HAP-1 (cell line): ENCODE measurements around the gene STARD7.

Source experiments
- DNase-seq, 2 experiments: peaks; one replicate each; pipeline ENCODE4 v3.0.0-alpha.2; 2016 to 2020; ENCODE audit warnings: low spot score in 2 of 2
- H3K27me3 ChIP-seq: fragments of 250-450 bp; sonication (Bioruptor Pico); 2 replicates; pipeline ENCODE4 v1.5.1; 2020; ENCODE audit warnings: low read depth, mild to moderate bottlenecking, moderate library complexity
- H3K36me3 ChIP-seq: fragments of 250-450 bp; sonication (Bioruptor Pico); replicated peaks from 2 replicates; pipeline ENCODE4 v1.5.1; 2020; ENCODE audit warnings: mild to moderate bottlenecking
- H3K4me1 ChIP-seq: fragments of 250-450 bp; sonication (Bioruptor Pico); 2 replicates; pipeline ENCODE4 v1.5.1; 2020; ENCODE audit warnings: mild to moderate bottlenecking
- H3K4me3 ChIP-seq: fragments of 250-450 bp; sonication (Bioruptor Pico); 2 replicates; pipeline ENCODE4 v1.5.1; 2020; ENCODE audit warnings: mild to moderate bottlenecking, moderate library complexity
- H3K9me3 ChIP-seq: fragments of 250-450 bp; sonication (Bioruptor Pico); 2 replicates; pipeline ENCODE4 v1.5.1; 2020; ENCODE audit warnings: mild to moderate bottlenecking, moderate library complexity
- in situ Hi-C: fragments of 300-500 bp; cut with MboI; formaldehyde crosslinking; loops from 3 replicates; pipeline ENCODE4 v1.14.3; 2020; ENCODE audit warnings: low sequenced_read_pairs, inconsistent platforms, mixed read lengths

STARD7 gene

DNA sequence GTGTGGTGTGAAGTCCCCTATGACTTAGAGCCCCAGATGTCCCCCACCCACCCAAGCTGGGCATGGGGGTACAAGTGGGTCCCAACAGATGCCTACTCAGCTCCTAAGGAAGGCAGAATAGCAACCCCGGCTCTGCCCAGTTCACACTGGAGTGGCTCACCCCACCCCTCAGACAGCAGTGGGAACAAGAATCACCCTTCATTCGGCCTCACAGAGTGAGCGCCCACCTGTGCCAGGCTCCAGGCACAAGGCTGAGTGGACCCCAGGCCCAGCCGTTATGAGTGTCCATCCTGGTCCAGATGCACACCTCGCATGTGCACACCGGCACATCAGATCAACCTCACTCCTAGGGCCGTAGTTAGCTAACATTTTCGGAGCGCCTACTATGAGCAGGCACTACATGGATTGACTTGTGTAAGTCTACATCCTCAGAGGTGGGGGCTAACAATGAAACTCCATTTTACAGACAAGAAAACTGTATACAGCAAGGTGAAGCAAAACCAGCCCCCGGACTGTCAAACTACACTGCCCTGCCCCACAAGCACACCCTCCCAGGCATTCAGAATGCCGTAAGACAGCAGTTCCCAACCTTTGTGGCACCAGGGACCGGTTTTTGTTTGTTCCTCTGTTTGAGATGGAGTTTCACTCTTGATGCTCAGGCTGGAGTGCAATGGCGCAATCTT, 67.5 kb downstream of the STARD7 start:
- peaks cover 13% of the 10 kb centered on the region; the same call in 1 of the 2 replicates for H3K36me3 ChIP-seq
- no peaks in the 10 kb centered on the region for H3K9me3 ChIP-seq
- H3K27me3 ChIP-seq: no peaks in the 10 kb centered on the region
- no peak overlapping the region for H3K4me3 ChIP-seq
- in situ Hi-C loops: no loop called here
- H3K4me1 ChIP-seq: peaks cover 12% of the 10 kb centered on the region
- no peak for DNase-seq

DNA sequence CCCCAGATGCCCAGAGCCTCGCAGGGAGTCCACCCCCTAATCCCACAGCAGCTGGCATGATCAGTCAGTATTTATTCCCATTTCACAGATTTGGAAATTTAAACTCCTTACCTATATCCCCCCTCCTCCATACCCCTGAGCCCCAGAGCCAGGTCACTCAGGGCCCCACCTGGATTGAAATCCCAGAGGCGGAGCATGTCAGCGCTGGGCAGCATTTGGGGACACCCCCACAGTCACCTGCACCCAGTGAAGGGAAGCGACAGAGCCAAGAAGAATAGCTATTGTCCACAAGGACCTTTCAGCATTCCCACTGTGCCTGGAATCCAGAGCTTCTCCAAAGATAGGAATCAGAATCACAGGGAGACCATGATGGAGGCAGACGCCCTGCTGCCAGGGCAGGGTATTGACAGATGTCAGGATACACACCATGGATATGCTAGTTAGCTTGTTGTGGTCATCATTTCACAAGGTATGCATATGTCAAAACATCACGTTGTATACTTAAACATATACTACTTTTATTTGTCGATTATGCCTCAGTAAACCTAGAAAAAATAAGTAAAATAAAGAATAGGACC, 69.4 kb downstream of the STARD7 start:
- no peak for DNase-seq
- no peak overlapping the region for H3K4me3 ChIP-seq
- in situ Hi-C loops: no loop called here
- H3K4me1 ChIP-seq: peaks cover 2% of the 10 kb centered on the region; the same call in 1 of the 2 replicates
- no peaks in the 10 kb centered on the region for H3K9me3 ChIP-seq
- no peaks in the 10 kb centered on the region for H3K27me3 ChIP-seq
- H3K36me3 ChIP-seq: peaks cover 13% of the 10 kb centered on the region; the same call in 1 of the 2 replicates

DNA sequence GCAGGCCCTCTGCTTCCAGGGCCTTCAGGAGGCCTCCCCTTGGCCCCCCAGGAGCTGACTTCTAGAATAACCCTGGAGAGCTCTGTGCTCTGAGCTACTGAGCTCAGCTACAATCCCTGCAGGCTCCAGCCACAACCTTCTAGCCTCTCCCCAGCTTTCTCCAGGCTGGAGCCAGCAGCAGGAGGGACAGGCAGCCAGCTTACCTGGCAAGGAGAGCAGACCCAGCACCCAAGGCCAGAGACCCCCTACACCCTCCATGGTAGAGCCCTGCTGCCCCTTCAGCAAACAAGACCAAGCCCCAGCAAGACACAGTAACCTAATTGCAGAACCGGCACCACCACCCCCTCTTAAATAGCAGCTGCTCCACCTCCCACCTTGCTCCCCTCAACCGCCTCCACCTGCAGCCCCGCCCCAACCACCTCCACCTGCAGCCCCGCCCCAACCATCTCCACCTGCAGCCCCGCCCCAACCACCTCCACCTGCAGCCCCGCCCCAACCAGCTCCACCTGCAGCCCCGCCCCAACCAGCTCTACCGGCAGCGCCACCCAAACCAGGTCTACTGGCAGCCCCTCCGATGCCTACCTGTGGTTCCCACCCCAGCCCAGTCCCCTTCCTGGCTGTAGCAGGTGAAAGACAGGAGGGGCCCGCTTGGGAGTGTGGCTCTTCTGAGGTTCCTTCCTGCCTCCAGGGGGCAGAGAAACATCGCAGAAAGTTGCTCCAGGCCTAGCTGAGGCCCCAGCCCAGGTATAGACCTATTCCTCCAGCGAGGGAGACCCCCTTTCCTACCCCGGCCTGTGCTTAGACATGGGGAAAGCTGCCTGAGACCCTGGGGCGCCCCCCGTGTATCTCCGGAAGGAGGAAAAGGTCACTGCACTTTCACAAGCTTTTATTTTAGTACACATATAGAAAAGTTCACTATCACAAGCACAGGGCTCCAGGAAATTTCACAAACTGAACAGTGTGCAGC, 70.2 kb downstream of the STARD7 start, which contains the start of gene ASTL:
TSS of gene ASTL (minus strand) at position 324 of the 967 bp plus-strand sequence. CDS start at position 258, 66 bp downstream.
- H3K27me3 ChIP-seq: no peaks in the 10 kb centered on the region
- H3K9me3 ChIP-seq: no peaks in the 10 kb centered on the region
- peaks cover 1% of the 10 kb centered on the region; the same call in 1 of the 2 replicates for H3K4me1 ChIP-seq
- DNase-seq: peak in 1 of 2 experiments; percentile 48
- H3K4me3 ChIP-seq: no peak within 1 kb of the TSS
- peaks cover 7% of the 10 kb centered on the region; the same call in 1 of the 2 replicates for H3K36me3 ChIP-seq
- in situ Hi-C loops: no loop called here

DNA sequence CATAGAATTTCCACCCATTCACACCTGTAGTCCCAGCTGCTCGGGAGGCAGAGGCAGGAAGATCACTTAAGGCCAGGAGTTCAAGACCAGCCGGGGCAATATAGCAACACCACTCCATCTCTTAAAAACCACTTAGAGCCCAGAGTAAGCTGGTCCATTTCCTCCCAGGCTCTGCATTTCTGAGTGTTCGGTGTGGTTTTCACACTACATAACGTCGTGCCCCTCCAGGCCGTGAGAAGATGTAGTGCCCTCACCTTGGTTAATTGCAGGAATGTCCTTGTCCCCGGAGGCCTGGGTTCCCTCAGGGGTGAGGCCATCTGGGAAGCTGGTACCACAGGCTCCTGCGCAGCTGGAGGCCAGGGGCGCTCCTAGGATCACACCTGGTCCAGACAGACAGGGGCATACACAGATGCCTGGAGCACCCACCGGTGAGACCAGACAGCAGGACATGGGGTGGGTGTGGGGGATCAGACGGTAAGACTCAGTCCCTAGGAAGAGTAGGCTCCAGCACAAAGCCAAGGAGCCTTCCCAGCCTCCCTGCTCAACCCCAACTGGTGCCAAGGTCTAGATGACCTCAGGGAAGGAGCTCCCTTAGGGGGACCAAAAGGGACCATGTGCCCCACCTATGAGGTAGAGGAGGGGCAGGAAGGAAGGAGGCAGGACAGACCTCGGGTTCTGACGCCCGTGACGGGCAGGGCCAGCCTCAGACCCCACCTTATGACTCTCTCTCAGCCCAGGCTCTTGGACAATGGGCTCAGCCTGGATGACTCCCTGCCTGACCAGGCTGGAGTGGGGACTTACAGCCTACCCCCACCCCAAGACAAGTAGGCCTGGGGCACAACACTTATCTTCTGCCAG, 71.1 kb downstream of the STARD7 start:
- H3K9me3 ChIP-seq: no peaks in the 10 kb centered on the region
- in situ Hi-C loops: no loop called here
- DNase-seq: no peak
- H3K36me3 ChIP-seq: no peaks in the 10 kb centered on the region
- H3K4me3 ChIP-seq: no peak overlapping the region
- H3K27me3 ChIP-seq: no peaks in the 10 kb centered on the region
- H3K4me1 ChIP-seq: no peaks in the 10 kb centered on the region

DNA sequence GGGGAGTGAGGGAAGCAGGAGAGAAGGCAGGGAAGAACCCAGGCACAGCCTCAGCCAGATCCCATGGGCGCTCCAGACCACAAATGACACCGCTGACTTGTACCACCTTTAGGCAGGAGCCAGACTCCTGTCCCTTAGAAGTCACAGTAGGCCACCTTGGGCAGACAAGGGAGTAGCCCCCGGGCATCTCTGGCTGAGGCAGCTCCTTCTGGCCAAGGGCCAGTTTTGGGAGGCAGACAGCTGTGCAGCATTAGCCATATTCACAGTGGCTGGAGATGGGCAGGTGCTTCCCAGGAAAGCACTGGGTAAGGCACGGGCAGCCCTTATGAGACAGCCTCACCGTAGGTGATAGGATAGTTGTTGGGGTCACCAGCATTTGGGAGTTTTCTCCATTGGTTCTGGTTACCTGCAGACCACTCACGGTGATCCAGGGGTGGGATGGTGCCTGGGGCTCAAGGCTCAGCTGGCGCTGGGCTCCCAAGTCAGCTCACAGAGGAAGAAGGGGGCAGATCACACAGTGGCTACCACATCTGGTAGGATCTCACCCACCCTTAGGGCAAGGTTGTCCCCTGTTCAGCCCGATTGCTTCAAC, 72.4 kb downstream of the STARD7 start:
- in situ Hi-C loops: no loop called here
- no peaks in the 10 kb centered on the region for H3K36me3 ChIP-seq
- H3K4me3 ChIP-seq: no peak overlapping the region
- H3K27me3 ChIP-seq: no peaks in the 10 kb centered on the region
- no peaks in the 10 kb centered on the region for H3K9me3 ChIP-seq
- DNase-seq: no peak
- no peaks in the 10 kb centered on the region for H3K4me1 ChIP-seq

GRCh38 chr2:96135621-96136020, 73.0 kb downstream of the STARD7 start:
- in situ Hi-C loops: no loop called here
- no peaks in the 10 kb centered on the region for H3K36me3 ChIP-seq
- H3K4me1 ChIP-seq: no peaks in the 10 kb centered on the region
- no peaks in the 10 kb centered on the region for H3K9me3 ChIP-seq
- no peak overlapping the region for H3K4me3 ChIP-seq
- H3K27me3 ChIP-seq: no peaks in the 10 kb centered on the region
- DNase-seq: no peak

DNA sequence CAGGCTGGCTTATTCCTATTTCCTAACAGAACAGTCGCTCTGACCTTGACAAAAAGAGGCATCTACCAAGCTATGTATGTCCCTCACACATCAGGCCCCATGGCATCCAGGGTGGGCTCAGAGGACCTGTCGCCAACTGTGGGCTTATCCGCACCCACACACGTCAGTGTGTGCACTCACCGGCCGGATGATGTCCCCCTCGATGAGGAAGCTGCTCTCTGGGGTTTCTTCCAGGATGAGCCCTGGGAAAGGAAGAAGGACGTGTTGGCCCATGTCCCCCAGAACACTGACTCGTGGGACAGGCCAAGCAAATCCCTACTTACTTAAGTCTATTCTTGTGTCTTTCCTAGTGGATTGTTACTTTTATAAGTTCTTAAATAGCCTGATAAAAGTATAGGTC, 73.5 kb downstream of the STARD7 start:
- H3K36me3 ChIP-seq: no peaks in the 10 kb centered on the region
- no peak for DNase-seq
- H3K9me3 ChIP-seq: no peaks in the 10 kb centered on the region
- no peak overlapping the region for H3K4me3 ChIP-seq
- no peaks in the 10 kb centered on the region for H3K4me1 ChIP-seq
- no peaks in the 10 kb centered on the region for H3K27me3 ChIP-seq
- in situ Hi-C loops: no loop called here
